Neural cell (in vitro differentiated cells): Measurements from ENCODE around the gene NEDD9. TPM values are rescaled to one million over a fixed set of nuclear protein-coding genes. Genes with fewer than 3 reads are reported as not detected.

ENCODE experiments used
- H2AFZ ChIP-seq: fragments of 200-600, 300-800 bp; sonication (generic), shearing (Covaris generic); 2 replicates; pipeline ENCODE4 v1.6.0; 2014; ENCODE audit warnings: low read depth, mild to moderate bottlenecking, antibody characterized with exemption, low read length, moderate library complexity
- H3F3A ChIP-seq: fragments of 200-600 bp; shearing (Covaris generic); 2 replicates; pipeline ENCODE4 v1.6.1; 2016; ENCODE audit warnings: mild to moderate bottlenecking, moderate library complexity, mixed read lengths, antibody characterized with exemption, low read length; ENCODE audit not compliant: insufficient read depth, poor library complexity, severe bottlenecking
- H3K27ac ChIP-seq: fragments of 200-600, 300-800 bp; sonication (generic), shearing (Covaris generic); 2 replicates; pipeline ENCODE4 v1.5.1; 2014; ENCODE audit warnings: mild to moderate bottlenecking, low read length, moderate library complexity
- H3K27me3 ChIP-seq: fragments of 300-800, 200-600 bp; sonication (generic), shearing (Covaris generic); 2 replicates; pipeline ENCODE4 v1.6.0; 2014; ENCODE audit warnings: mild to moderate bottlenecking, low read depth, low read length, moderate library complexity; ENCODE audit not compliant: insufficient read depth
- H3K36me3 ChIP-seq: fragments of 300-800, 200-600 bp; sonication (generic), shearing (Covaris generic); 2 replicates; pipeline ENCODE4 v1.5.1; 2014; ENCODE audit warnings: mild to moderate bottlenecking, antibody characterized with exemption, low read length, moderate library complexity; ENCODE audit not compliant: insufficient read depth
- H3K4me2 ChIP-seq: fragments of 300-800, 200-600 bp; sonication (generic), shearing (Covaris generic); 2 replicates; pipeline ENCODE4 v1.6.0; 2014; ENCODE audit warnings: mild to moderate bottlenecking, low read length
- H3K4me3 ChIP-seq: fragments of 300-800, 200-600 bp; sonication (generic), shearing (Covaris generic); 2 replicates; pipeline ENCODE4 v1.5.1; 2014; ENCODE audit warnings: mild to moderate bottlenecking, low read length, moderate library complexity
- H3K79me2 ChIP-seq: fragments of 200-600 bp; shearing (Covaris generic); replicated peaks from 2 replicates; pipeline ENCODE4 v1.6.0; 2014; ENCODE audit warnings: mild to moderate bottlenecking, low read length, moderate library complexity; ENCODE audit not compliant: insufficient read depth
- H3K9ac ChIP-seq: fragments of 300-800, 200-600 bp; sonication (generic), shearing (Covaris generic); 2 replicates; pipeline ENCODE4 v1.6.1; 2016; ENCODE audit warnings: mild to moderate bottlenecking, low read length, mixed read lengths
- H3K9me2 ChIP-seq: fragments of 200-600 bp; shearing (Covaris generic); 2 replicates; pipeline ENCODE4 v1.6.1; 2016; ENCODE audit warnings: mild to moderate bottlenecking, low read length, mixed read lengths; ENCODE audit not compliant: insufficient read depth
- H3K9me3 ChIP-seq: fragments of 200-600, 300-800 bp; sonication (generic), shearing (Covaris generic); 2 replicates; pipeline ENCODE4 v1.6.1; 2016; ENCODE audit warnings: mild to moderate bottlenecking, mixed run types, low read length, moderate library complexity, mixed read lengths
- H4K20me1 ChIP-seq: fragments of 200-600 bp; shearing (Covaris generic); 2 replicates; pipeline ENCODE4 v1.6.1; 2016; ENCODE audit warnings: mild to moderate bottlenecking, mixed run types; ENCODE audit not compliant: insufficient read depth
- CTCF ChIP-seq: fragments of 450-650 bp; IDR thresholded peaks from 2 replicates; pipeline ENCODE4 v1.5.1; 2014; ENCODE audit warnings: antibody characterized with exemption, mild to moderate bottlenecking, moderate library complexity; ENCODE audit not compliant: poor library complexity, severe bottlenecking
- EP300 ChIP-seq: fragments of 450-650 bp; conservative IDR thresholded peaks from 2 replicates; pipeline ENCODE4 v1.6.1; 2014; ENCODE audit warnings: antibody characterized with exemption, mild to moderate bottlenecking, moderate library complexity; ENCODE audit not compliant: poor library complexity, severe bottlenecking
- EZH2 ChIP-seq: fragments of 200-600, 300-800 bp; shearing (Covaris generic), sonication (generic); IDR thresholded peaks from 2 replicates; pipeline ENCODE4 v1.6.1; 2014; ENCODE audit warnings: antibody characterized with exemption, low read length, borderline replicate concordance, mild to moderate bottlenecking; ENCODE audit not compliant: insufficient read depth, poor library complexity, severe bottlenecking
- MXI1 ChIP-seq: fragments of 450-650 bp; conservative IDR thresholded peaks from 2 replicates; pipeline ENCODE4 v1.6.1; 2014; ENCODE audit warnings: antibody characterized with exemption, mild to moderate bottlenecking; ENCODE audit not compliant: poor library complexity, severe bottlenecking
- POLR2AphosphoS5 ChIP-seq: IDR thresholded peaks from 2 replicates; pipeline ENCODE4 v1.6.1; 2012
- RAD21 ChIP-seq: fragments of 450-650 bp; conservative IDR thresholded peaks from 2 replicates; pipeline ENCODE4 v1.6.1; 2014; ENCODE audit warnings: antibody characterized with exemption, mild to moderate bottlenecking, moderate library complexity
- REST ChIP-seq: IDR thresholded peaks from 2 replicates; pipeline ENCODE4 v1.6.1; 2012; ENCODE audit warnings: borderline replicate concordance
- SMC3 ChIP-seq: fragments of 450-650 bp; conservative IDR thresholded peaks from 2 replicates; pipeline ENCODE4 v1.6.1; 2014; ENCODE audit warnings: antibody characterized with exemption, mild to moderate bottlenecking, moderate library complexity; ENCODE audit not compliant: poor library complexity
- TAF1 ChIP-seq: IDR thresholded peaks from 2 replicates; pipeline ENCODE4 v1.6.1; 2012; ENCODE audit warnings: low read depth
- polyA plus RNA-seq: library from polyadenylated mRNA; depleted of rRNA; stranded (reverse); fragments of >200 nt; gene quantifications from 2 replicates; pipeline ENCODE4 v1.2.3, GENCODE V29; 2014

Gene NEDD9
- polyA plus RNA-seq, 1 donor from 2014 or later = 0.11 TPM

- Histone ChIP-seq H4K20me1 (no peaks in the 10 kb centered on the region), H2AFZ (no peak overlapping the region), H3K27me3 (no peaks in the 10 kb centered on the region), H3K79me2 (no peaks in the 10 kb centered on the region), H3K4me2 (no peak overlapping the region), H3F3A (no peaks in the 10 kb centered on the region), H3K4me3 (no peak overlapping the region), H3K27ac (no peak overlapping the region), H3K9me3 (no peaks in the 10 kb centered on the region), H3K9ac (no peak overlapping the region), H3K36me3 (no peaks in the 10 kb centered on the region), H3K9me2 (no peaks in the 10 kb centered on the region)
- TF ChIP-seq REST (no peak), EZH2 (no peak), EP300 (no peak), SMC3 (no peak), POLR2AphosphoS5 (no peak), MXI1 (no peak), RAD21 (no peak), CTCF (no peak), TAF1 (no peak)
These were observed 11.4 kb upstream of the NEDD9 start for GRCh38 chr6:11243861-11244260.

- Histone ChIP-seq H3K4me2 (no peak overlapping the region), H3K27me3 (no peaks in the 10 kb centered on the region), H3K79me2 (no peaks in the 10 kb centered on the region), H3K4me3 (no peak overlapping the region), H3K9me3 (no peaks in the 10 kb centered on the region), H3K9ac (no peak overlapping the region), H3K36me3 (no peaks in the 10 kb centered on the region), H2AFZ (no peak overlapping the region), H3K9me2 (no peaks in the 10 kb centered on the region), H3K27ac (no peak overlapping the region), H4K20me1 (no peaks in the 10 kb centered on the region), H3F3A (no peaks in the 10 kb centered on the region)
- no peak for TF ChIP-seq EP300
- no peak for TF ChIP-seq SMC3
- no peak for TF ChIP-seq CTCF
- TF ChIP-seq POLR2AphosphoS5 = no peak
- TF ChIP-seq MXI1 = no peak
- TF ChIP-seq REST = no peak
- no peak for TF ChIP-seq EZH2
- no peak for TF ChIP-seq RAD21
- TF ChIP-seq TAF1 = no peak
These were observed 10.2 kb upstream of the NEDD9 start for GRCh38 chr6:11242711-11243110.
